Stimulated activated CD4-positive, alpha-beta T cell treated with anti-CD3 and anti-CD28 coated beads, Interleukin-12 subunit alpha, Interleukin-12 subunit beta, amount 100 ng/mL, for 48 hours (primary cell): ENCODE results near the gene ITGA4.
"Not testable (repeated sequence)": the region's sequence is repeated elsewhere in the genome, so short reads cannot be mapped to it uniquely, and the experiment has no call there.

ENCODE experiments used
- DNase-seq, 3 donors: peaks; one replicate each; pipeline ENCODE4 v3.0.0-alpha.2; 2020; ENCODE audit warnings: low read depth in 2 of 3, low spot score in 1 of 3

ITGA4 gene

GRCh38 chr2:181457121-181457740 is at the start of gene ITGA4:
Gene ITGA4, plus strand, starts transcription at chr2:181457386. Its CDS starts 269 bp downstream, at chr2:181457655.
- DNase-seq = peak; percentile 75 to 83 (median 76)

DNA sequence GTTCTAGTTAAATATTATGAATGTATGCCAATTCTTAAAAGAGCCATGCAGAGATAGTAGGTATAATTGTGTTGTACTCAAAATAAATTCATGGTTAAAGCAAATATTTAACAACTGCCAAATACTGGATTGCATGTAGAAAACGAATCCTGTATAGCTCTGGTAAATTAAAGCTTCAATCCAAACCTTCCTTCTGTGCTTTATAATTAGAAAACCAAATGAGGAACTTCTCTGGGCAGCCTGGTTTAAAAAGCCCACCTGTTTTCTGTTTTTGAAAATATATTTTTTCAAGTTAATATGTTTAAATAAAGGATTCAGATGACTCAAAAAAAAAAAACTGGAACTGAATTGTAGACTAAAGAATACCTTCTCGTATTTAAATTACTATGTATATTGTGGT is 48.3 kb upstream of the ITGA4 start:
- no peak for DNase-seq

GRCh38 chr2:181411105-181411849 is 45.9 kb upstream of the ITGA4 start:
- DNase-seq = no peak

DNA sequence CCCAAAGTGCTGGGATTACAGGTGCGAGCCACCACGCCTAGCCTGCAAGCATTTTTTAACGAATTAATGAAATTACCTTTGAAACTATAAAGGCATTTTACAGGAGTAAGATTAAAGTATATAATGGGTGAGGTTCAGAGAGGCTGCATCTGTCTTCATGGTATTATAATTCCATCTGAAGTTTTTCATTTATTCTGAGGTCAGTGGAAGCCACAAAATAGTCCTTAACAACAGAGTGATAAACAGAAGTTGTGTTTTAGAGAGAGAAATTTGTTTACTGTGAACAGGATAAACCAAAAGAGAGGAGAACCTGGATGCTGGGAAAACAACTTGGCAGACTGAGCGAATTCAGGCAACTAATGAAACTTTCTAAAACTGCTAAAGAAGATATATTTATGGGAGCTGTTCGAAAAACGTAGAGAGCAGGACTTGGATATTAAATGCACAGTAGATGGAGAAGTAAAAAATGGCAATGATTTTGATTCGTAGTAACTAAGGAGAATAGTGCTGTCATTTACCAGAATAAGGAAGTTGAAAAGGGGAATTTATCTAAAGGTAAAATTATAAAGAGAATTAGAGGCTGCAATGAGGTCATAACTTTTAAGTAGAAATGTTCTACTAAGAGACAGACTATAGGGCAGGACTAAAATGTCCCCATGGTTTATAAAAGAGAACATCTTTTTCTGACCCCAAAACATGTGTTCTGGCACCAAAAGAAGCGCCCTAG is 37.9 kb upstream of the ITGA4 start:
- DNase-seq = no peak

DNA sequence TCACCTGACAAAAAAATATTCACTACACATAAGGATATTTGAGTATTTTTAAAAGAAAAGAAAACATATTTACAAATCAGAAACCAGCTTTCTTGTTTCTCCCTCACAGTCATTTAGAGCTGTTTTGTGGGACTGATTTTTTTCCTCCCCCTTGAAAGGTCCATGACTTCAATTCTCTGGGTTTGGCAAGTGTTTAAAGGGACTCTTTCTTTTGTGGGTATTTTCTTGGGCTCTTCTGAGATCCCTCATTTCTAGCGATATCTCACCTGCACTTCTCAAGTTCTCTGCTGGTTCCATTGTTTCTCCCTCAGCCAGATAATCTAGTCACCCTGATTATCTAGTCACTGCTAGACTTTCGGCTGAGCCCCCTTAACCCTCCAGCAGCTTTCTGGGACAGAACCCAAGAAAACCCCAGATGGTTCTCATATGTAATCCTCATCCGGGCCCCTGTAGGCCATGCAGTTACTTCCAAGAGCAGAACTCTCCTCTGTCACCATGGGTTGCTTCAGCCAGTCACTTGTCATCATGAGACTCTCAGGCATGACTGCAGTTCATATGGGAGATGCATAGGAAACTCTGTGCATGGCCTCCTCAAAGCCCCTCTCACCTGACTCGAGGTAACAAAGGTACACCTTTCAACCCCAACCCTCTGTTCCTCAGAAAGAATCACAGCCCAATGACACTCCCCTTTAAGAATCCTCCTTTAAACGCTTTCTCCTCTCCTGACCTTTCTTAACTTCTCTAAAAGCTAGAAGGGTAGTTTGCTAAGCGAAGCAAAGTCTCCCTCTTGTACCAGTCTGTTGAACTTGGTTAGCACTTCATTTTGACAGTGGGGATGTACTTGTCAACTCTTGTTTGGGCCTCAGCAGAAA is 36.7 kb upstream of the ITGA4 start:
- DNase-seq = no peak

DNA sequence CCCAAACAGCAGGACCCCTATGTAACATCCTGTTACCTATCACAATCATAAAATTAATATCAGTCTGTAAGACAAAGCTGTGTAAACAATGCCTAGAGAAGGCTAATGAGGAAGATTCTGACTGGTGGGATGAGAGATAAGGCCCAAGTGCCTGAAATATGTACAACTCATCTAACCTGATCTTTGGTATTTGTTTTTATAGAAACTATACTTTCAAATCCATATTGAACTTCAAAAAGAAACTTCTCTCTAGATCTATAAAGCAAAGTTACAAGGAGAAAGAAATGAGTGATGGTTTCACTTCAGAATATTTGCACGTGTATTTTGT is 36.1 kb upstream of the ITGA4 start:
- DNase-seq = no peak

GRCh38 chr2:181421464-181421863 is 35.7 kb upstream of the ITGA4 start:
- no peak for DNase-seq

DNA sequence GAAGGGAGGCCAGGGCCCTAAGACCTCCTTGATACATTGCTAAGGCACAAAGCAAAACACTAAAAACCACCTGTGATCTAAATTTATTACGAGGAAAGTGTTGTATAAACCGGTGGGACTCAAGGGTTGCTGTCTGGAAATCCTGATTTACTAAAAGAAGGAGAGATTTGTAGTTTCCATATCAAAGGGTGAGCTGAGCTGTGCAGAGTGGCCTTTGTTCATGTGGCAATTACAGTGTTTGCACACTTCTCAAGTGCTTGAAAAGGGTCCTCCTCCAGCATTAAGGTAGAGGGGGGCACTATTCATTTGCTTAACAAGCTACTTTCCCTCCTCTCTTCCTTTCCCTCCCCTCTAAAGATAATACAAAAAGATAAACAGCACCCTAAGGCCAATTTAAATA is 30.5 kb upstream of the ITGA4 start:
- DNase-seq = no peak

GRCh38 chr2:181430406-181431118 is 26.6 kb upstream of the ITGA4 start:
- DNase-seq = peak in 1 of 3 donors; percentile 45

- no peak for DNase-seq
These were observed 25.5 kb upstream of the ITGA4 start for GRCh38 chr2:181431674-181432073.

GRCh38 chr2:181438261-181438660 is 18.9 kb upstream of the ITGA4 start:
- DNase-seq = no peak

DNA sequence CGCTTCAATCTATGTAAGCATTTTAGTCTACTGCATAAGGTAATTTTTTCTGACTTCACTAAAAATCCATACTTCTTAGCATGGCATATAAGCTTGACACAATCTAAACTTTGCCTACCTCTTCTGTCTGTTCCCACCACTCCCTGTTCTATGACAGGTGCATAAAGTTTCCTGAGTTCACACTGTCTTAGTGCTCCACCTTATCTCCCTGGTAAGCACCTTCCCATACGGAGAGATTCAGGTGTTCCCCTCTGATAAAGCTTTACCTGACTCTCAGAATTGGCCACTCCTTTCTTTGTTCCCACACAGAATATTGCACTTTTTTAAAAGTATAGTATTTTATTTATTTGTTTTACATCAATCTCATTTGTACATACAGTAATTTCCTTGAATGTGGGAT is 16.8 kb upstream of the ITGA4 start:
- DNase-seq = no peak

- no peak for DNase-seq
These were observed 16.3 kb upstream of the ITGA4 start for GRCh38 chr2:181440919-181441318.

GRCh38 chr2:181441670-181442069 is 15.5 kb upstream of the ITGA4 start:
- no peak for DNase-seq

GRCh38 chr2:181444654-181445053 is 12.5 kb upstream of the ITGA4 start:
- no peak for DNase-seq

- DNase-seq = no peak
These were observed 10.2 kb upstream of the ITGA4 start for GRCh38 chr2:181446985-181447384.

DNA sequence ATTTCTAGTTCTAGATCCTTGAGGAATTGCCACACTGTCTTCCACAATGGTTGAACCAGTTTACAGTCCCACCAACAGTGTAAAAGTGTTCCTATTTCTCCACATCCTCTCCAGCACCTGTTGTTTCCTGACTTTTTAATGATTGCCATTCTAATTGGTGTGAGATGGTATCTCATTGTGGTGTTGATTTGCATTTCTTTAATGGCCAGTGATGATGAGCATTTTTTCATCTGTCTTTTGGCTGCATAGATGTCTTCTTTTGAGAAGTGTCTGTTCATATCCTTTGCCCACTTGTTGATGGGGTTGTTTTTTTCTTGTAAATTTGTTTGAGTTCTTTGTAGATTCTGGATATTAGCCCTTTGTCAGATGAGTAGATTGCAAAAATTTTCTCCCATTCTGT is 7.9 kb upstream of the ITGA4 start:
- not testable (repeated sequence) for DNase-seq

- no peak for DNase-seq
These were observed 2.3 kb upstream of the ITGA4 start for GRCh38 chr2:181454686-181455450.

- DNase-seq = peak; percentile 44 to 51 (median 50)
These were observed 496 bp upstream of the ITGA4 start for GRCh38 chr2:181456660-181457120.
